Measurements from ENCODE around the gene RNF121.

The RNF121 gene

GRCh38 chr11:72037554-72038311 is 108.9 kb downstream of the RNF121 start:
- CTCF ChIA-PET, result interaction anchor here (2.5 kb wide), 1 partner anchor 13 kb away, joined by 14 read pairs; no protein-coding TSS in a partner anchor
- POLR2A ChIA-PET, result no interaction called here
- DNase-seq (ENCODE audit: extremely low spot score), result no peak
- no peak for TF ChIP-seq ARNT (IDR thresholded peaks at IDR 0.05)
- TF ChIP-seq ZNF384 (IDR thresholded peaks at IDR 0.05), result no peak
- no peak for TF ChIP-seq HDGF (IDR thresholded peaks at IDR 0.05; ENCODE audit: borderline replicate concordance)
- no peak for TF ChIP-seq FOXA1 (IDR thresholded peaks at IDR 0.05)

DNA sequence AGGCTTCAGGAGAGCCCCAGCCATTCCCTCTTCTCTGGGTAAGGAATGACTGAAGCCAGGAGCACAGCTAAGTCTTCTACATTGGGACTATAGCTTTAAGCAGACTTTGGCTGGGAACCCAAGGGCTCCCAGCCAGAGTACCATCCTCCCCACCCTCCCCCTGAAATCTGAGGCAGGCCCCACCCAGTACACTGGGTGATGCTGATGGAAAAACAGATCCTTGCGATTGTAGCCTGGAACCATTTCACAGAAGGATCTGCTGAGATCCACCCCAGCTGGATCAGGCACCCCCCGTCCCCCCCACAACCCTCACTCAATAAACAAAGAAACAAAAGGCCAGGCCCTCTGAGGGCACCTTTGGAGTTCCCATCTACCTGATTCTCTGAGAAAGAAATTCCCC is 109.6 kb downstream of the RNF121 start:
- DNase-seq (ENCODE audit: extremely low spot score), result no peak
- TF ChIP-seq PKNOX1 (IDR thresholded peaks at IDR 0.05), result no peak
- no peak for TF ChIP-seq FOXA1 (IDR thresholded peaks at IDR 0.05)
- TF ChIP-seq HDGF (IDR thresholded peaks at IDR 0.05; ENCODE audit: borderline replicate concordance), result no peak
- TF ChIP-seq ELF4 (IDR thresholded peaks at IDR 0.05), result no peak
- TF ChIP-seq ARNT (IDR thresholded peaks at IDR 0.05), result no peak
- no peak for TF ChIP-seq NFRKB (IDR thresholded peaks at IDR 0.05)
- TF ChIP-seq CTBP1 (IDR thresholded peaks at IDR 0.05; ENCODE audit: borderline replicate concordance), result no peak
- TF ChIP-seq SUZ12 (IDR thresholded peaks at IDR 0.05), result no peak
- TF ChIP-seq L3MBTL2 (conservative IDR thresholded peaks at IDR 0.05), result no peak
- TF ChIP-seq SP1 (IDR thresholded peaks at IDR 0.05), result no peak
- no peak for TF ChIP-seq TARDBP (IDR thresholded peaks at IDR 0.05)
- no peak for TF ChIP-seq BHLHE40 (IDR thresholded peaks at IDR 0.05; ENCODE audit: borderline replicate concordance)
- TF ChIP-seq FOXK2 (IDR thresholded peaks at IDR 0.05), result no peak
- TF ChIP-seq FOXM1 (IDR thresholded peaks at IDR 0.05; ENCODE audit: borderline replicate concordance), result no peak
- TF ChIP-seq LEF1 (IDR thresholded peaks at IDR 0.05; ENCODE audit: borderline replicate concordance), result no peak
- no peak for TF ChIP-seq ZNF384 (IDR thresholded peaks at IDR 0.05)
- ChIA-PET POLR2A (no interaction called here), CTCF (interaction anchor here (0.6 to 2.5 kb wide), 3 partner anchors 10 to 136 kb away, joined by 3 to 14 read pairs (median 3); no protein-coding TSS in a partner anchor)

DNA sequence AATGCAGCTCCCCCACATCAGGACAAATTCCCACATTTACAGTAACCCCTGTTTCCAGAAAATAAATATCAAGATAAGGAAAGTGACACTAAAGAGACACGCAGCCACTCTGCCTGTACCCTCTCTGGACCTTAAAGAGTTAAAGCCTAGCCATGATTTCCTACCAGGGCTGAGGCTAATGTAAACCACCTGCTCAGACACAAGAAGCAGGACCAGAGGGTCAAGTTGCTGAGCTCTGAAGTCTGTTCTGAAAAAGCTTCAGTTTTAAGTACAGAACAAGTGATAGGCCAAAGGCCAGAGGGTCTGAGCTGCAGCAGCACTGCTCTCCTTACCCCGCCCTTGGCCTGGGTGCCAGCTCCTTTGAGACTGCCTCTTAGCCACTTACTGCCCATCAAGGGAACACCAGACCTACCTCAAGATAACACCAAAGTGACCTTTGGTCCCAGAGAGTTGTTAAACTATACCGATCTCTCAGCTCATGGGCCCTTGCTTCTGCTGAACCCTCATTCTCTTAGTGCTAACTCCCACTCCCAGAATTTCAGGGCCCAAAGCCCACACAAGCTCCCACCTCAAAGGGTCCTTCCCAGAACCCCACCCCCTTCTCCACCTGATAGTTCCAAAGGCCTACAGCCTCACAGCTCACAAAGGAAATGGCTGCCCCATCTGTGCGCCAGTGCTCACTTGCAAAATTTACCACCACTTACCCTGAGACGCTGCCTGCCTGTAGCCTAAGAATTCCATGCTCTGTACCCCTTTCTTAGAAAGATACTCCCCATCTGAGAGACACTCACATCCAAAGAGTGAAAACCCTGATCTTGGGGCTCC is 110.4 kb downstream of the RNF121 start:
- ChIA-PET POLR2A (interaction anchor here (1.3 to 1.9 kb wide), 2 partner anchors 8 to 14 kb away, joined by 4 to 6 read pairs; no protein-coding TSS in a partner anchor), CTCF (interaction anchor here (0.6 to 2.5 kb wide), 4 partner anchors 10 to 135 kb away, joined by 3 to 14 read pairs (median 3); no protein-coding TSS in a partner anchor)
- DNase-seq (ENCODE audit: extremely low spot score), result no peak
- no peak for TF ChIP-seq CTBP1 (IDR thresholded peaks at IDR 0.05; ENCODE audit: borderline replicate concordance)

DNA sequence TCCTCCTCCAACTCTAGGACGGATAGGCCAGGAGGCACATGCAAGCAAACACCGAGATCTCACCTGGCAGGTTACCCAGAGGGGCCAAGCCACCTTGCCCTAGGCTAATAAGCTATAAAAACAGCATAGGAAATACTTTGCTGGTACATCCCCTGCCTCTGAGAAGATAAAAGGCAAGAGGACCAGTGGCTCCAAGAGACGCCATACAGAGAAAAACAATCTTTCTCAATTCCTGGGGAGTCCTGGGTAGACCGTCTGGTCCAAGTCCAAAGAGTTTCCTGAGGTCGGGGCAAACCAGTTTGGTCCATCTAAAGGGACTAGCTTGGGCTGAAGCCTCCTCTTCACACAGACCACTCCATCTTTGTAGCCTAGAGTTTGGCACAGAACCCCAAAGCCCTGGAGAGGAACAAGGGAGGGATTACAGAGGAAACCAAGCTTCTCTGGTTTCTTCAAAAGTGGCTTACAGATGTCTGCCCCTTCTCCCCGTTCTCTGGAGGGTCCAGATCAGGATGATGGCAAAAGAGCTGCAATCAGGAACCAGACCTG is 111.1 kb downstream of the RNF121 start:
- no peak for DNase-seq (ENCODE audit: extremely low spot score)
- TF ChIP-seq L3MBTL2 (conservative IDR thresholded peaks at IDR 0.05), result no peak
- no peak for TF ChIP-seq NFRKB (IDR thresholded peaks at IDR 0.05)
- TF ChIP-seq SUZ12 (IDR thresholded peaks at IDR 0.05), result no peak
- TF ChIP-seq PKNOX1 (IDR thresholded peaks at IDR 0.05), result no peak
- no peak for TF ChIP-seq LEF1 (IDR thresholded peaks at IDR 0.05; ENCODE audit: borderline replicate concordance)
- no peak for TF ChIP-seq TARDBP (IDR thresholded peaks at IDR 0.05)
- no peak for TF ChIP-seq CTBP1 (IDR thresholded peaks at IDR 0.05; ENCODE audit: borderline replicate concordance)
- no peak for TF ChIP-seq FOXA1 (IDR thresholded peaks at IDR 0.05)
- ChIA-PET POLR2A (interaction anchor here (0.8 to 1.9 kb wide), 4 partner anchors 9 to 72 kb away, joined by 3 to 6 read pairs (median 4); no protein-coding TSS in a partner anchor), CTCF (interaction anchor here (0.6 to 2.5 kb wide), 5 partner anchors 15 to 339 kb away, joined by 3 to 14 read pairs (median 5); no protein-coding TSS in a partner anchor)

DNA sequence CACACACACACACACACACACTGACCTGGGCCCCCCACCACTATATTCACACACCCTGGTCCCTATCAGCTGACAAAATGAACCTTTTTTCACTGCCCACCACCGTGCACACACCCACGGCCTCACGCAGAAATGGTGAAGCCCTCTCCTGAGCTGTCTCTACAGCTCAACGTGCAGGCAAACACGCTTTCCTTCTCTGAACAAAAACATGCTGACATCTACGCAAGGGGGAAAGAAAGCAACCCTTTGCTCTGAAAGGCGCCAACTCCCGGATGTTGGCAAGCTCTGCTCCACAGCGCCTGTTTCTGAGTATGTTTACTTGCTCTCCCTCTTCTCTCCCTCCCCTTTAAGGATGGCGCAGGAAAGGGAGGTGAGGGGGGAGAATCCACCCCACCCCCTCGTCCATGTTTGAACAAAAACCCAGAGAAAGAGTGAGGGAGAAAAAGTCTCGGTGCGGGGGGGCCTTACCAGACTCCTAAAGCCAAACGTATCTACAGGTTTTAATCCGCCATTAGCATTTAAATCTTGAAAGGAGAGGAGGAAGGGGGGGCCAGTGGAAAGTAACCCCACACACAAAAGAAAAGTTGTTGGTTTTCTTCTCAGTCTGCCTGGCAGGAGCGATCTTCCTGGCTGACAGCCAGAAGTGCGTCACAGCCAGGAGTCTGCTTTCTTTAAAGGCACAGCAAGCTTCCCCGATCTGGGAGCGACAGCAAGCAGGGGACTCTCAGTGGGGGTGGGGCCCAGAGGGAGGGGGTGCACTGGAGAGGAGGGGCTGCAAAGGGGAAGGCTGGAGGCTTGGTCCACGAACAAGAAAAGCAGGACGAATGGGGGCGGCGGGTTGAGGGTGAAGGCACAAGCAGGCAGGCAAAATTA is 111.9 kb downstream of the RNF121 start:
- ChIA-PET CTCF (interaction anchor here (0.6 to 1.3 kb wide), 4 partner anchors 15 to 338 kb away, joined by 3 to 10 read pairs (median 4); no protein-coding TSS in a partner anchor), POLR2A (interaction anchor here (0.5 to 1.9 kb wide), 7 partner anchors 8 to 1117 kb away, joined by 3 to 6 read pairs (median 3); no protein-coding TSS in a partner anchor)
- TF ChIP-seq LEF1 (IDR thresholded peaks at IDR 0.05; ENCODE audit: borderline replicate concordance), result no peak
- TF ChIP-seq FOXA1 (IDR thresholded peaks at IDR 0.05), result no peak
- TF ChIP-seq PKNOX1 (IDR thresholded peaks at IDR 0.05), result peak; percentile 61
- TF ChIP-seq ARNT (IDR thresholded peaks at IDR 0.05), result no peak
- TF ChIP-seq ZNF384 (IDR thresholded peaks at IDR 0.05), result no peak
- no peak for TF ChIP-seq FOXK2 (IDR thresholded peaks at IDR 0.05)
- no peak for TF ChIP-seq SUZ12 (IDR thresholded peaks at IDR 0.05)
- TF ChIP-seq FOXM1 (IDR thresholded peaks at IDR 0.05; ENCODE audit: borderline replicate concordance), result peak; percentile 79; the same call in 1 of the 2 replicates
- no peak for TF ChIP-seq L3MBTL2 (conservative IDR thresholded peaks at IDR 0.05)
- TF ChIP-seq BHLHE40 (IDR thresholded peaks at IDR 0.05; ENCODE audit: borderline replicate concordance), result no peak
- no peak for TF ChIP-seq TARDBP (IDR thresholded peaks at IDR 0.05)
- TF ChIP-seq CTBP1 (IDR thresholded peaks at IDR 0.05; ENCODE audit: borderline replicate concordance), result no peak
- TF ChIP-seq ELF4 (IDR thresholded peaks at IDR 0.05), result no peak
- TF ChIP-seq NFRKB (IDR thresholded peaks at IDR 0.05), result no peak
- TF ChIP-seq SP1 (IDR thresholded peaks at IDR 0.05), result no peak
- TF ChIP-seq HDGF (IDR thresholded peaks at IDR 0.05; ENCODE audit: borderline replicate concordance), result no peak
- peak; percentile 81 for DNase-seq (ENCODE audit: extremely low spot score)

Data from HEK293T (cell line).